Activated T-helper 1 cell treated with anti-CD3 and anti-CD28 coated beads, Interleukin-2, amount 50 U/mL, for 16 hours (primary cell): Measurements from ENCODE around the gene SNX18.

Experiments used
- DNase-seq, 2 donors: peaks; one replicate each; pipeline ENCODE4 v3.0.0-alpha.2; 2020; ENCODE audit warnings: low read depth in 1 of 2, low spot score in 1 of 2

Gene SNX18

GRCh38 chr5:54577937-54578653 is 60.5 kb downstream of the SNX18 start:
- no peak for DNase-seq

- DNase-seq, result no peak
Measured at GRCh38 chr5:54579591-54580295, 62.2 kb downstream of the SNX18 start.

- no peak for DNase-seq
Measured at GRCh38 chr5:54580997-54581811, 63.6 kb downstream of the SNX18 start.

GRCh38 chr5:54581831-54582548 is 64.4 kb downstream of the SNX18 start:
- DNase-seq, result no peak

- DNase-seq, result no peak
Measured at GRCh38 chr5:54586336-54586735, 68.8 kb downstream of the SNX18 start.

- no peak for DNase-seq
Measured at GRCh38 chr5:54589786-54590185, 72.2 kb downstream of the SNX18 start.

- no peak for DNase-seq
Measured at GRCh38 chr5:54590824-54591223, 73.3 kb downstream of the SNX18 start.

GRCh38 chr5:54593779-54594178 is 76.2 kb downstream of the SNX18 start:
- no peak for DNase-seq

- no peak for DNase-seq
Measured at GRCh38 chr5:54594181-54594580, 76.6 kb downstream of the SNX18 start.

- no peak for DNase-seq
Measured at GRCh38 chr5:54595721-54596120, 78.2 kb downstream of the SNX18 start.
